GM12892 (cell line): Measurements from ENCODE around the gene CECR2.

Experiments used
- POLR2A ChIP-seq: IDR thresholded peaks from 2 replicates; pipeline ENCODE4 v1.6.1; 2011; ENCODE audit warnings: low read depth, low read length, control low read depth
- POLR2AphosphoS5 ChIP-seq: IDR thresholded peaks from 2 replicates; pipeline ENCODE4 v1.6.1; 2011; ENCODE audit warnings: low read depth, low read length, control low read depth
- TAF1 ChIP-seq: IDR thresholded peaks from 2 replicates; pipeline ENCODE4 v1.6.1; 2011; ENCODE audit warnings: low read depth, mild to moderate bottlenecking, control low read depth, low read length, borderline replicate concordance

DNA sequence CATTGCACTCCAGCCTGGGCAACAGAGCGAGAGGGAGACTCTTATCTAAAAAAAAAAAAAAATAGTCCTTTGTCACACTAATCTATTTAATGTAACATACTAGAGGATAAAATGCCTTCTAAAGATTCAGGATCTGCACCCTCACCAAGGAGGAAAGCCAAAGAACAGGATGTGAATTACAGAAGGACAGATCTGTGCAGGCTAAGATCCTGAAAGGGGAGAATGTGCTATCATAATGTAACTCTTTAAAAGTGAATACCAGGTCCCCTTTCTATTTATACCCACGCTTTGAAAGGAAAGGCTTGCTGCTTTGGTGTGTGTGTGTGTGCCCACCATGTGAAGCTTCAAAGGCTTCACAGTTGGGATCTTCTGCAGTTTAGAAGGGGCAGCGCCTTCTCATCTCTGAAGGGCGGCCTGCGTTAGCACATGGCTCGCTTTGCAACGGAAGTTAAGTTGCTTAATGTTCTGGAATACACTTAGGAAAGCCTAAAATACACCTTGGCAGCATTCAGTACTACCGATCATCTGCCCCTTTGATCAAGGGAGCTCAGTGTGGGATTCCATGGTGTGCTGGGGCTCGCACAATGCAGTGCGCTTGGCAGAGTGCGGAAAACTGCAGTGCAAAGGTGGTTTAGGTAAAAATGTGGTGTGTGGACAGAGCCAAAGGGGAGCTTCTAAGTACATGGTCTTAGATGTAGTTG, 6.8 kb downstream of the CECR2 start:
- no peak for TF ChIP-seq POLR2A
- no peak for TF ChIP-seq POLR2AphosphoS5
- no peak for TF ChIP-seq TAF1
